HG03066 (cell line): ENCODE measurements around the gene GPR31.

Experiments used
- ATAC-seq: cut with Tn5 transposase; IDR thresholded peaks from one replicate; pipeline ENCODE4 v1.9.1; 2021; ENCODE audit warnings: low read depth; ENCODE audit not compliant: unreplicated experiment

The GPR31 gene

GRCh38 chr6:167122041-167122826 lies 35.5 kb downstream of the GPR31 start:
- peak; percentile 38 for ATAC-seq

GRCh38 chr6:167121335-167121841 lies 36.4 kb downstream of the GPR31 start:
- no peak for ATAC-seq

GRCh38 chr6:167120583-167120903 lies 37.2 kb downstream of the GPR31 start:
- no peak for ATAC-seq

GRCh38 chr6:167119670-167120582 lies 37.9 kb downstream of the GPR31 start:
- no peak for ATAC-seq

GRCh38 chr6:167118839-167119238 lies 38.9 kb downstream of the GPR31 start:
- ATAC-seq = no peak

- ATAC-seq = no peak
Observed at GRCh38 chr6:167118006-167118405, 39.8 kb downstream of the GPR31 start.

- ATAC-seq = no peak
Observed at GRCh38 chr6:167116838-167117228, 40.9 kb downstream of the GPR31 start.

- ATAC-seq = no peak
Observed at GRCh38 chr6:167116109-167116837, 41.5 kb downstream of the GPR31 start.

- ATAC-seq = no peak
Observed at GRCh38 chr6:167115054-167115453, 42.7 kb downstream of the GPR31 start.

- ATAC-seq = peak; percentile 82
Observed at GRCh38 chr6:167113935-167114910, 43.6 kb downstream of the GPR31 start.

- ATAC-seq = peak; percentile 51
Observed at GRCh38 chr6:167113047-167113754, 44.6 kb downstream of the GPR31 start.

GRCh38 chr6:167112421-167112820 lies 45.4 kb downstream of the GPR31 start:
- no peak for ATAC-seq

- no peak for ATAC-seq
Observed at GRCh38 chr6:167111597-167111996, 46.2 kb downstream of the GPR31 start.

- ATAC-seq = no peak
Observed at GRCh38 chr6:167109651-167110050, 48.1 kb downstream of the GPR31 start.

GRCh38 chr6:167108278-167108677 lies 49.5 kb downstream of the GPR31 start:
- no peak for ATAC-seq

GRCh38 chr6:167107787-167108186 lies 50.0 kb downstream of the GPR31 start:
- ATAC-seq = no peak

GRCh38 chr6:167106406-167106805 lies 51.4 kb downstream of the GPR31 start:
- no peak for ATAC-seq
